Astrocyte of the cerebellum (primary cell): ENCODE data around the gene ETV4.

Source experiments
- DNase-seq: peaks from one replicate; pipeline ENCODE4 v3.0.0-alpha.2; 2011; ENCODE audit warnings: low read depth
- H3K4me3 ChIP-seq: 2 replicates; pipeline ENCODE4 v1.5.1; 2011; ENCODE audit warnings: mild to moderate bottlenecking, low read depth, low read length, moderate library complexity
- CTCF ChIP-seq: IDR thresholded peaks from 2 replicates; pipeline ENCODE4 v1.5.1; 2012; ENCODE audit warnings: low read length, low read depth, moderate library complexity, mild to moderate bottlenecking; ENCODE audit errors: missing control alignments
- in situ Hi-C: cut with HindIII; loops from 2 replicates; pipeline ENCODE4 v1.10.0; 2017; ENCODE audit warnings: low sequenced_read_pairs

ETV4 gene

GRCh38 chr17:43553573-43553972 is 7.4 kb upstream of the ETV4 start:
- in situ Hi-C loops: no loop called here
- H3K4me3 ChIP-seq: no peak overlapping the region
- no peak for TF ChIP-seq CTCF
- no peak for DNase-seq

GRCh38 chr17:43552229-43552837 is 6.2 kb upstream of the ETV4 start:
- in situ Hi-C loops: no loop called here
- H3K4me3 ChIP-seq: no peak overlapping the region
- TF ChIP-seq CTCF: no peak
- no peak for DNase-seq

GRCh38 chr17:43550754-43551153 is 4.6 kb upstream of the ETV4 start:
- no peak overlapping the region for H3K4me3 ChIP-seq
- TF ChIP-seq CTCF: no peak
- DNase-seq: no peak
- in situ Hi-C loops: no loop called here

GRCh38 chr17:43549496-43549895 is 3.4 kb upstream of the ETV4 start:
- in situ Hi-C loops: no loop called here
- no peak for TF ChIP-seq CTCF
- DNase-seq: no peak
- no peak overlapping the region for H3K4me3 ChIP-seq

GRCh38 chr17:43548689-43549379 is 2.7 kb upstream of the ETV4 start:
- DNase-seq: no peak
- no peak overlapping the region for H3K4me3 ChIP-seq
- no peak for TF ChIP-seq CTCF
- in situ Hi-C loops: no loop called here

- no peak for TF ChIP-seq CTCF
- H3K4me3 ChIP-seq: no peak overlapping the region
- in situ Hi-C loops: no loop called here
- no peak for DNase-seq
Measured at GRCh38 chr17:43547659-43548256, 1.6 kb upstream of the ETV4 start.
